Lower leg skin (tissue), 3 donors: Measurements from ENCODE around the gene FOXC2.

Source experiments
- POLR2A ChIP-seq, 2 donors: fragments of 450-650 bp; IDR thresholded peaks; one replicate each; pipeline ENCODE4 v1.6.1; 2016 to 2017; ENCODE audit warnings: antibody characterized with exemption in 2 of 2, mild to moderate bottlenecking in 1 of 2, moderate library complexity in 1 of 2
- TF ChIP-seq, protein P1 (sequence below), 3 donors: fragments of 450-650 bp; IDR thresholded peaks; one replicate each; pipeline ENCODE4 v1.5.1; 2016; ENCODE audit warnings: antibody characterized with exemption in 3 of 3, mild to moderate bottlenecking in 3 of 3, moderate library complexity in 2 of 3

DNA sequence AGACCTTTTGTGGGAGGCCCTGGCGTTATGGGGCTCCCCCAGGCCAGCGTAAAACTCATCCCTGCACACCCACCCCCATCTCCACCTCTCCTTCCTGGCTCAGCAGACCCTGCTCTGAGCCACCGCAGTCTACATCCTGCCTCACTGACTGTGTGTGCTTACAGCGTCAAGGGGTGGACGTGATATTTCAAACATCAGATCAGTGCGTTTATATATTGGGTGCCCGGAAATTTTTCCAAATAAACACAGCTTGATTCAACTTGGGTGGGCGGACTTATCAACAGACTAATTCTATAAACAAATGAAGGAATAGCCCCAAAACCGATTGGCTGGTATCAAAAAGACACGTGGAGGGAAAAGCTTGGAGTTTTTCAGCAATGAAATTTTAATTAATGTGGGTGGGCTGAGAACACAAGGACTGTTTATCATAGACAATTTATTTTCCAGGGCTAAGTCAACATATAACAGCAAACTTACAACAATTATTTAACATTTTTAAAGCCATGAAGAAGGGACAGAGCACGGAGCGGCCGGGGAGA is 11.5 kb downstream of the FOXC2 start, which contains the start of gene FOXL1:
- no peak for TF ChIP-seq POLR2A (IDR thresholded peaks at IDR 0.05)
- TF ChIP-seq, protein P1, sequence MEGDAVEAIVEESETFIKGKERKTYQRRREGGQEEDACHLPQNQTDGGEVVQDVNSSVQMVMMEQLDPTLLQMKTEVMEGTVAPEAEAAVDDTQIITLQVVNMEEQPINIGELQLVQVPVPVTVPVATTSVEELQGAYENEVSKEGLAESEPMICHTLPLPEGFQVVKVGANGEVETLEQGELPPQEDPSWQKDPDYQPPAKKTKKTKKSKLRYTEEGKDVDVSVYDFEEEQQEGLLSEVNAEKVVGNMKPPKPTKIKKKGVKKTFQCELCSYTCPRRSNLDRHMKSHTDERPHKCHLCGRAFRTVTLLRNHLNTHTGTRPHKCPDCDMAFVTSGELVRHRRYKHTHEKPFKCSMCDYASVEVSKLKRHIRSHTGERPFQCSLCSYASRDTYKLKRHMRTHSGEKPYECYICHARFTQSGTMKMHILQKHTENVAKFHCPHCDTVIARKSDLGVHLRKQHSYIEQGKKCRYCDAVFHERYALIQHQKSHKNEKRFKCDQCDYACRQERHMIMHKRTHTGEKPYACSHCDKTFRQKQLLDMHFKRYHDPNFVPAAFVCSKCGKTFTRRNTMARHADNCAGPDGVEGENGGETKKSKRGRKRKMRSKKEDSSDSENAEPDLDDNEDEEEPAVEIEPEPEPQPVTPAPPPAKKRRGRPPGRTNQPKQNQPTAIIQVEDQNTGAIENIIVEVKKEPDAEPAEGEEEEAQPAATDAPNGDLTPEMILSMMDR (IDR thresholded peaks at IDR 0.05): no peak
